NB4 (cell line): ENCODE measurements around the gene FLRT1.

Source experiments
- DNase-seq: peaks from one replicate; pipeline ENCODE4 v3.0.0; 2010; ENCODE audit warnings: low read depth
- H3K4me3 ChIP-seq: one replicate; pipeline ENCODE4 v1.5.1; 2011; ENCODE audit warnings: mild to moderate bottlenecking, low read depth, low read length, moderate library complexity
- MYC ChIP-seq: IDR thresholded peaks from 2 replicates; pipeline ENCODE4 v1.6.1; 2011; ENCODE audit warnings: low read depth, low read length
- POLR2A ChIP-seq: IDR thresholded peaks from 2 replicates; pipeline ENCODE4 v1.6.1; 2011; ENCODE audit warnings: mild to moderate bottlenecking; ENCODE audit not compliant: insufficient read length; ENCODE audit errors: extremely low read depth
- TF ChIP-seq, protein P1 (sequence below): IDR thresholded peaks from one replicate; pipeline ENCODE4 v1.5.1; 2012; ENCODE audit warnings: low read depth, low read length
- TF ChIP-seq, protein P2 (sequence below): IDR thresholded peaks from 2 replicates; pipeline ENCODE4 v1.6.1; 2011; ENCODE audit warnings: low read depth, low read length

Gene FLRT1

DNA sequence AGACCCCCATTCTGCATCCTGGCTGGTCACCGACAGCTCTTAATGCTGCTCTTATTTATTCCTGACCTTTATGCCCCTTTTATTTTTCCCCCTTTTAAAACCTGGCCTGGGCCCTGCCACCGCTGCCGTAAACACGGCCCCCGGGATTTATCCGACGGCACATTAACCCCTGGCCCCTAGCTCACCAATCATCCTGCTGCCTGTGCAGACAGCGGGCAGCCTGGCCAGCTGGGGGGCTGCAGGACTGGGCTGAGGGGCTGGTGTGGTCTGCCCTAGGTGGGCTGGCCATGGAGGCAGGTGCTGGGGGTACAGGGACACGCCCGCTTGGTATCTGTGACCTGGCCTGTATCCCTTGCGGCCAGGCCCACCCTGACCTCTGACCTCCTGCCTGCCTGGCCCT is 21.4 kb upstream of the FLRT1 start:
- DNase-seq, result no peak
- no peak overlapping the region for H3K4me3 ChIP-seq
- TF ChIP-seq, protein P1, sequence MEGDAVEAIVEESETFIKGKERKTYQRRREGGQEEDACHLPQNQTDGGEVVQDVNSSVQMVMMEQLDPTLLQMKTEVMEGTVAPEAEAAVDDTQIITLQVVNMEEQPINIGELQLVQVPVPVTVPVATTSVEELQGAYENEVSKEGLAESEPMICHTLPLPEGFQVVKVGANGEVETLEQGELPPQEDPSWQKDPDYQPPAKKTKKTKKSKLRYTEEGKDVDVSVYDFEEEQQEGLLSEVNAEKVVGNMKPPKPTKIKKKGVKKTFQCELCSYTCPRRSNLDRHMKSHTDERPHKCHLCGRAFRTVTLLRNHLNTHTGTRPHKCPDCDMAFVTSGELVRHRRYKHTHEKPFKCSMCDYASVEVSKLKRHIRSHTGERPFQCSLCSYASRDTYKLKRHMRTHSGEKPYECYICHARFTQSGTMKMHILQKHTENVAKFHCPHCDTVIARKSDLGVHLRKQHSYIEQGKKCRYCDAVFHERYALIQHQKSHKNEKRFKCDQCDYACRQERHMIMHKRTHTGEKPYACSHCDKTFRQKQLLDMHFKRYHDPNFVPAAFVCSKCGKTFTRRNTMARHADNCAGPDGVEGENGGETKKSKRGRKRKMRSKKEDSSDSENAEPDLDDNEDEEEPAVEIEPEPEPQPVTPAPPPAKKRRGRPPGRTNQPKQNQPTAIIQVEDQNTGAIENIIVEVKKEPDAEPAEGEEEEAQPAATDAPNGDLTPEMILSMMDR, result no peak
- no peak for TF ChIP-seq MYC
- TF ChIP-seq, protein P2, sequence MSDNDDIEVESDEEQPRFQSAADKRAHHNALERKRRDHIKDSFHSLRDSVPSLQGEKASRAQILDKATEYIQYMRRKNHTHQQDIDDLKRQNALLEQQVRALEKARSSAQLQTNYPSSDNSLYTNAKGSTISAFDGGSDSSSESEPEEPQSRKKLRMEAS, result no peak
- TF ChIP-seq POLR2A, result no peak

DNA sequence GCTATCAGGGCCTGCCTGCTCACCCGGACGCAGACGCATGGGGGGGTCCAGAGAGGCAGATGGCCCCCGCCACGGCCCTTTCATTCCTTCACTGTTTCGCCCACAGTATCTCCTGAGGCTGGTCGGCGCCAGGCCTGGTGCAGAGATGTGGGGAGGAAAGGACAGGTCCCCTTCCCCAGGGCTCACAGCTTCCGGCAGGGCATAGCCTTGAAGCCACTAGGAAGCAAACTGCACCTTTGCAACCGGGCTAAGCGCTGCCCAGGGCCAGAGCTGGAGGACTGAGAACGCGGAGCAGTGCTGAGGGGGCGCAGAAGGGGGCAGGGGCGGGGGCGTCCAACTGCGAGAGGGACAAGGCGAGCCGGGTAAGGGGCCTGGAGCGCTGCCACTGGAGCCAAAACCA is 20.2 kb upstream of the FLRT1 start:
- H3K4me3 ChIP-seq, result no peak overlapping the region
- no peak for DNase-seq
- TF ChIP-seq, protein P1, result no peak
- TF ChIP-seq MYC (no peak), POLR2A (no peak)
- TF ChIP-seq, protein P2, result no peak

DNA sequence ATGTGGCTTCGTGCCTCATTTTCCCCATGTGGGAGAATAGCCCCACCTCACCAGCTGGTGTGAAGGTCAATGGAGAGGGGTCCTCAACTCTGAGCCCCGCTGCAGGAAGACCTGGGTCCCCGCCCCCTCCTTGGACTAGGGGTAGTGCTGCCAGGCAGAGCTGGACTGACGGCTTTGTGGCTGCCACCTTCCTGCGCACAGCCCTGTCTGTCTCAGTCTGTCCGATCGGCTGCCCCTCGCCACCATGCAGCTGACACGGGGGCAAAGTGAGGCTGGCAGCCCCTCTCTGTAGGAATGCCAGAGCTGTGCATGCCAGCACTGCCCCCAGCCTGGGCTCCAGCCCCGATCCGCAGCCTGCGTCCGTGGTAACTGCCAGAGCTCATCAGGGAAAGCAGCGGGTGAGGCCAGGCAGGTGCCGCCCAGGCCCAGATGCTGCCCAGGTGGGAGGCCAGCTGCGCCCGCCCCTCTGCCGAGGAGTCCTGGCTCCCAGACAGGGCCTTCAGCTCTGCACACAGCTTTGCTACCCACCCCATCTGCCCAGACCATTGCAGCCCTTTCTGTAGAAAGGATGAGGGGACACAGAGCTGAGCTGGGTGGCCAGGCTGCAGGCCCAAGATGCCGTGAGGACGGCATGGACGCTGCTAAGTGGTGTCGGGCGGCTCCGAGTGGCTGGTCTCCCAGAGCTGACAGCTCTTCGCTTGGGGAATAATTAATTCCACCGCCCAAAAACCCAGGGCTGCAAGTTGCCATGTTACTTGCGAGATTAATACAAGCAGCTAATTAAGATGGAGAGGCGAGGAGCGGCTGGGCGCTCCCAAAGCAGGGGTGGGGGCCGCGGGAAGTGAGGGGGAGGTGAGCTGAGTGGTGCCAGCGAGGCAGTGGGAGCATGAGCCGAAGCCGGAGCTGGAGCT is 19.5 kb upstream of the FLRT1 start:
- H3K4me3 ChIP-seq, result no peak overlapping the region
- TF ChIP-seq, protein P1, result no peak
- TF ChIP-seq, protein P2, result no peak
- TF ChIP-seq POLR2A (no peak), MYC (no peak)
- no peak for DNase-seq

DNA sequence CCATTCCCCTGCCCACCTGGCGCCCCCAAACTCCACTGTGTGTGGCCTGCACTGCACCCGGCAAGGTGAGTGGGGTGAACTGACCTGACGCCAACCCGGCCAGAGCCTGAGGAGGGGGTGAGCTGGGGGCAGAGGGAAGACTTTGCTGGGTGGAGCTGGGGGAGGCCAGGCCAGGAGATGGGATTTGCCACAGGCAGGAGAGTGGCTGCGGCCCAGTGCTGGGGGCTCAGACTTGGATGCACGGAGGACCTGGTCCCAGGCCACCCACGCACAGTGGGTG is 17.8 kb upstream of the FLRT1 start:
- DNase-seq, result no peak
- no peak overlapping the region for H3K4me3 ChIP-seq
- TF ChIP-seq, protein P2, result no peak
- TF ChIP-seq POLR2A (no peak), MYC (no peak)
- TF ChIP-seq, protein P1, result no peak

DNA sequence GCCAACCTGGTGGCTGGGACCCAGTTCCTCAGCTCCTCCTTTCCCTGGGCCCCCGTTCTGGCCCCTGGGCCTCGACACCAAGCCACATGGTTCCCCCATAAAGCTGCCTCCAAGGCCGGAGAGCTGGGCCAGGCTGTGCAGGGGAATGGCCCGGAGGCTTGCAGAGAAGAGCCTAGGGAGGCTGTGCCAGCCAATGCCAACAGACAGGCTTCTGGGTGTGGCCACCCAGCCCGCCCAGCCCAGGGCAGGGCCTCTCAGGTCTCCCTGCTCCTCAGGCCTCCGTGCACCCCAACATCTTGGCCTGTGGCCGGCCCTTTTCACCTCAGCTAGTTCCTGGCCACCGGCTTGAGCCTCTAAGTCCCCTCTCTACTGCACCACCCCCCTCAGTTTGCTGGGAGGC is 17.4 kb upstream of the FLRT1 start:
- TF ChIP-seq POLR2A (no peak), MYC (no peak)
- TF ChIP-seq, protein P2, result no peak
- TF ChIP-seq, protein P1, result no peak
- DNase-seq, result no peak

More for the DNA sequence above, 17.4 kb upstream of the FLRT1 start:
- no peak overlapping the region for H3K4me3 ChIP-seq
